Kidney capillary endothelial cell (primary cell): ENCODE data around the gene ATXN7L1.
"Not testable (repeated sequence)": the region's sequence is repeated elsewhere in the genome, so short reads cannot be mapped to it uniquely, and the experiment has no call there.

ENCODE experiments used
- DNase-seq: peaks from one replicate; pipeline ENCODE4 v3.0.0-alpha.2; 2018; ENCODE audit warnings: low spot score

Gene ATXN7L1

DNA sequence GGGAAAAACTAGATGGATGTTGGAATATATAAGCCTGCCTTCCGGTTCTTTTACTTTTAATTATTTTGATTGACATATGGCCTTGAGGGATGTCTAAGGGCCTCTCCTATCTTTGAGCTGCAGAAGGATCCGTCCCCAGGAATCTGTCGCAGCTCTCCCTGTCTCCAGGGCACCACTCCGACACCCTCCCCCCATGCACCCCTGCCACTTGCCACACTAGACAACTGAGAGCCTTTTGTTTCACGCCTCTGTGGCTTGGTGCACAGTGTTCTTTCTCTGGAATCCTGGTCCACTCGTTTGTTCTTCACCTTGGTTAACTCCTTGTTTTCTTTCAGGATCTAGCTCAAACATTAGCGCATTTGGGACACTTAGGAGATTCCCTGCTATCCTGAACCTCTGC is 171.0 kb downstream of the ATXN7L1 start:
- DNase-seq: no peak

DNA sequence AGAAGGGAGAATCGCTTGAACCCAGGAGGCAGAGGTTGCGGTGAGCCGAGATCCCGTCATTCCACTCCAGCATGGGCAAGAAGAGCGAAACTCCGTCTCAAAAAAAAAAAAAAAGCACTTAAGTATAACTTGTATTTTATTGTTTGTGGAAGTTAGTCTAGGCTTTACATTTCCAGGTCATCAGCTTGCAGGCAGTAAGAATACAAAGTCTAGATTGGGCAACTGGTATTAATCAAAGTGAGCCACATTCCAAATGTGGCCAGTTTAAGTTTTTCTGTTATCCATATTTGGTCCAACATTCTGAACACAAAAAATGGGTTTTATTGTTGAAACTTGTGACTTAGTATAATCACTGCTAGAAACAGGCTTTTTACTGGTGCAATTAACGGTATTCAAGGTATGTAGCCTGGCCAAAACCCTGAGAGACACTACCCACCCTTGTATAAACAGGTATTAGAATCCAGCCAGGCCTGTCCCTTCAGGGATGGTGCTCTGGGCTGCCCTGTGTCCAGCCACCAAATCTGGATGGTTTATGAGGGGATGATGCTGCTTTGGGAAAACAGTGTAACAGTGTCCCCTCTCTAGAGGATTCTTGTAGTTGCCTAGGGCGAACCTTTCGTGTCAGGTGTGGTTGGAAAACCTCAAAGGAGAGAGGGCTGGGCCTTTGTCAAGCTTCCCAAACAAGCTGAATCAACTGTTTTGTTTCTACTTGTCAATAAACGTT is 173.0 kb downstream of the ATXN7L1 start:
- no peak for DNase-seq

DNA sequence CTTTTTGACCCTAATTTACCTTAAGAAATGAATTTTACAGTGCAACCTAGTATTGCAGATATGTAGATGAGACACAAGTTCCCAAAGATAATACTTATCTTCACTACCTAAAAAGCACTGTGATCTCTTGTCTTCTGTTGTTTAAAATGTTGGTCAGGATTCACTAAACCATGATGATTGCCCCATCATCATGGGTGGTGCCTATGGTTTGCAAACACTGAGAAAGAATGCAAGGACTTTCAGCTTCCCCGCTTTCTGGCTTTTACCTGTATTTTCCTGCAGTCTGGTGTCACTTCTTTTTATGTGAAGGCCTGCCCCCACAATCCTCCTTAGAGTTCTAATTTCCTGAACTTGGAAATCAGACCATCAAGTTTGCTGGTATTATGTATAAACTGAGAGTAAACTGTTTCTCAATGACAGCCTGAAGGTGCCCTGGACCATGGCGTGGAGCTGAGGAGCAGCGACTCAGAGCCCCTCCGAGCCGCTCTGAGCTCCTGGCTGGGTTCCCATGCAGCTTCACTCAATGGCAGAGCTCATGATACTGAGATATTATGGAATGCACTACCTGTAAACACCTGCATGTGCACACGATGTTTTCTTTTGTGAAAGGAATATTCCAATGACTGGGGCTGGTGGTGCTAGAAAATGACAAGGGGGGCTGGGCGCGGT is 176.7 kb downstream of the ATXN7L1 start:
- no peak for DNase-seq

DNA sequence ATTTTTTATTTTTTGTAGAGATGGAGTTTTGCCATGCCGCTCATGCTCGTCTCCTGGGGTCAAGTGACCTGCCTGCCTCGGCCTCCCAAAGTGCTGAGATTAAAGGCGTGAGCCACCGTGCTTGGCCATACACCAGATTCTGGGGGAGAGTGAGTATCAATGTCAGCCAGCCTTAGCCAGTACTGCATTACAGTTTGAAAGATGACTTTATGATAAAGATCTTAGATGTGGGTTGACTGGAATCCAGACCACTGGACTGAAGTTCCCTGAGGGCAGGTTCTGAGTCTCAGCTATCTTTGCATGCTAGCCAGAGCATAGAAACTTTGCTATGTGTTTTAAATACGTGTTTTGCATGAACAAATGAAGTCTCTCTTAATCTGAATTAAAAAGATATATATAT is 177.9 kb downstream of the ATXN7L1 start:
- DNase-seq: no peak

DNA sequence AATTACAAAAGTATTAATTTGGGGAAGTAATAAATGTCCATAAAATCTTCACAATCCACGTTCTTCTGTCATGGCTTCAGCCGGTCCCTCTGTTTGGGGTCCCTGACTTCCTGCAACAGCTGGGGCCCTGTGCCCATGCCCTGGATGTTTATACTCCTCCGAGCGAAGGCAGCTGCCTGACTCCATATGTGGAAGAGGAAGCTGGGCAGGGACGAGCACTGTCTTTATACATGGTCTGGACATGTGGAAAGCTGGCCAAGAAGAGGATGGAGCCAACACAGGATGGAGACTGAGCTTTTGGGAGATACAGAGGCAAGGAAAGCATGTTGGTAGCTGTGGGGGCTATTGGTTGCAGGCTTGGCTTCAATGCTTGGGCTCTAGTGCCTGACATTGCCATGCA is 178.6 kb downstream of the ATXN7L1 start:
- no peak for DNase-seq

DNA sequence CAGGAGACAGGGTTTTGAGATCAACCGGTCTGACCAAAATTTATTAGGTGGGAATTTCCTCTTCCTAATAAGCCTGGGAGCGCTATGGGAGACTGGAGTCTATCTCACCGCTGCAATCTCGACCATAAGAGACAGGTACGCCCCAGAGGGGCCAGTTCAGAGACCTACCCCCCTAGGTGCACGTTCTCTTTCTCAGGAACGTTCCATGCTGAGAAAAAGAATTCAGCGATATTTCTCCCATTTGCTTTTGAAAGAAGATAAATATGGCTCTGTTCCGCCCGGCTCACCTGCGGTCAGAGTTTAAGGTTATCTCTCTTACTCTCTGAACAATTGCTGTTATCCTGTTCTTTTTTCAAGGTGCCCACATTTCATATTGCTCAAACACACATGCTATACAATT is 179.2 kb downstream of the ATXN7L1 start:
- DNase-seq: not testable (repeated sequence)

DNA sequence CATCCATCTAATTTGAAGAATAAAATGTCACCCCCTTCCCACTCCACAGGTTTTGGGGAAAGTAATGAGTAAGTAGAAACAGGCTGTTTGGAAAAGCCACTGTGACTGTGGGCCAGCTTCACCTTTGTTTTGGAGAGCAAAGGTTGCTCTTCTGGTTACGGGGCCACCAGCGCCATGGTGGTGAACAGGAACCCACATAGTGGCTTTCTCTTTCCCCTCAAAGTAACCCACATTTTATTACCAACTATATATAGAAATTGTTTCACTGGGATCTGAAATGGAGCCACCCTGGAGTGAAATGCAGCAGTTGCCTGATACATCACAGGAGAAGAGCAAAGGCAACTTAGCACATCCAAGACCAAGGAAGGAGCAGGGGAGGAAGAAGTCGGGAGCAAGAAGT is 182.8 kb downstream of the ATXN7L1 start:
- no peak for DNase-seq

DNA sequence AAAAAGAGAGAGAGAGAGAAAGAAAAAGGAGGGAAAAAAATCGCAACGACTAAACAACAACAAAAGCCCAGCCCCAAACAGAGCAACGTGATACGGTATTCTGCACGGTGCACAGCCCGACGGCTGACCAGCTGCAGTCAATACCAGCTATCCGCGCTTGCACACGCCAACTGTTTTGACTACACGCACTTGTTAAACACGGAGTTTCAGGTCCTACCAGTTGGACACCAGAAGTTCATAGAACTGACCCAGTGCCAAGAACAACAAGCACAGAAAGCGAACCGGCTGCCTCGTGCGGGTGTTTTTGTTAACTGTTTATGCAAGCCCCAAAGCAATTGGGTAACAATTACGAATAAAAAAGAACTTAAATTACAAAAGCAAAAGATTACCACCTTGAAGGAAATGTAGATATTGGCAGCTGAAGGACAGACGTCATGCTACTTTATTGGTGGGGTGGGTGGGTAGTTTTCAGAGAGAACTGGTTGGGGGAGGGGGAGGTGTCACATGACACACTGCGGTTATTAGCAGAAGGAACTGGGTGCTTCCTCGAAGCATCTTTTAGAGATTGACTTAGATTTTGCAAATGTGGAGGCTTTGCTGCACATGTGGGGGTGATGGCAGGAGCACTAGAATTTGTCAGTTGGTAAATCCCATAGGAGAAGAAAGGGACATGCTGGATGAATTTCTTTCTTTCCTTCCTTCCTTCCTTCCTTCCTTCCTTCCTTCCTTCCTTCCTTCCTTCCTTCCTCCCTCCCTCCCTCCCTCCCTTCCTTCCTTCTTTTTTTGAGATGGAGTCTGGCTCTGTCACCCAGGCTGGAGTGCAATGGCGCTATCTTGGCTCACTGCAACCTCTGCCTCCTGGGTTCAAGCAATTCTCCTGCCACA is 184.5 kb downstream of the ATXN7L1 start:
- peak; percentile 26 for DNase-seq

DNA sequence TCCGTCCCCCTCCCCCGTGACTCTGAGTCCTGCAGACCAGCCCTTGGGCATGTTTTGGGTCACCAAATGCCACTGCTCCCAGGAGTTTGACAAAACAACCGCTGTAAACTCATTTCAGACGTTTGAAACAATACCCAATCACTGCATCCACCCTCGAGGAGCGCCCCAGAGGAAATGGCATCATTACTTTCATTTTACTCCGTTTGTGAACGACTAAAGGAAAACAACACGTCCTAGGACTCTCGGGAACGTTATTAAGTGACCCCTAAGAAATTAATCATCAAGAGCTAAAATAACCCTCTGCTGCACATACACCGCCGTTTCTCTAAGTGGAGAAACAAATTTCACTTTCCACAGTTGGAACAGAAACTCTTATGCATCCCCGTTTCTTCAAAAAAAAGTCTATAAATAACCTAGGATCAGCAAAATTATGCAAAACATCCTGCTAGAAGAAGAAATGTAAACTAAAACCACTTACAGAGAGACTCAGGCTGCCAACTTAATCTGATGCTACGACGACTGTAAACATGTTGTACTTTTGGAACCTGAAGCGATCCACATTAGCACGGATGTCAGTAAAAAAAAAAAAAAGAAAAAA is 185.2 kb downstream of the ATXN7L1 start:
- peak; percentile 49 for DNase-seq

DNA sequence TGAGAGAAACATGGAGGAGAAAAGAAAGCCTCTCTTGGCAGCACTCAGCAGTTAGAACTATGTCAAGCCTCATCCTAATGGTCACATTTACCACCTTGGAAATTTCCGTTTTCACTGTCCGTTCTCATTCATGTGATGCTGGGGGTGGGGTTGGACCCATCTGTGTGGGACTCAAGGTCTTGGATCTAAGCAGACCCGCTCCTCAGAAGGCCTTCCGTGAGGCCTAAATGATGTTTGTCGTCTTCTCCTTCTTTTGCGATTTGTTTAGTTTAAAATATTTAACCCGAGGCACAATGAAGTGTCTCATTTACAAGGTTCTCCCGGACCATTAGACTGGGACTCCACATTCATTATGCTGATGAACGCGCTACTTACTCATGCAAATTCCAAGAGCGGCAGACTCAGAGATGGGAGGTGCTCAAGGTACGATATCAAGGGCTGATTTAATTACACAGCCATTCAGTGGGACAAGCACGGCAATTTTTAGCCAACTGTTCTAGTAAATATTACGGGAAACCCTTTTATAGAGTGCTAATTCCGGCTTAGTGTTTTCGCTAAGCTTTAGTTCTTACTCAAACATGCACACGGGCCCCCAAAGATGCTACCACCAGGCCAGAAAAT is 186.0 kb downstream of the ATXN7L1 start:
- DNase-seq: no peak

DNA sequence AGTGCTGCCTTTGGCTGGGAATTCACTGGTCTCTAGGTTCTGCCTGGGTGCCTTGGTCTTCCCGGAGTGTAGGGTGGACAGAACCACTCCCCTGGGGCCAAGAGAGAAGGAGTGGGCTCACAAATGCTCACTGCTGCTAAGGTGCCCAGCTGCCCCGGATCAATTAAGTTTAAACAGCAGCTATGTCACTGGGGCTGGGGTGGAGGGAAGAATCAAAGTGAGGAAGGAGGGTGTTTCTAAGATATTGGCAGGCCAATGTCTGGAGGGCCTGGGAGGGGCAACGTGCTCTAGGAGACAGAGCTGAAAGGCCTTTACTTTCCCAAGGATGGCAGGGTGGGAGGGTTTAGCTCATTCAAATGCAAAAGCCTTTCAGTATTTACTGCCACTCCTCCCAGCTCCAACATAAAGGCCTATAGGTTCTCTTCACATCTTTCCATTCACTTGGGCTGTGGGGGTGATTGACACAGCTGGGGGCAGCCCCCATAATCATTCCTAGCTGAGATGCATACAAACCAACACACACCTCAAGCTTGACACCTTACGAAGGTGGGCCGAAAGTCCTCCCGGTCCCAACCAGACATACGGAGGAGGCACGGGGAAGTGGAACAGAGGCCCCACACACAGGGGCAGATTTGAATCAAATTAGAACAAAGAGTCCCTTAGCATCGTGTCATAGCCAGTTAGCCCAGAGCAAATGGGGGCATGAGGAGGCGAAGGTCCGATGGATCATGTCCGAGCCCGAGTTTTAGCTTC is 187.2 kb downstream of the ATXN7L1 start:
- no peak for DNase-seq

DNA sequence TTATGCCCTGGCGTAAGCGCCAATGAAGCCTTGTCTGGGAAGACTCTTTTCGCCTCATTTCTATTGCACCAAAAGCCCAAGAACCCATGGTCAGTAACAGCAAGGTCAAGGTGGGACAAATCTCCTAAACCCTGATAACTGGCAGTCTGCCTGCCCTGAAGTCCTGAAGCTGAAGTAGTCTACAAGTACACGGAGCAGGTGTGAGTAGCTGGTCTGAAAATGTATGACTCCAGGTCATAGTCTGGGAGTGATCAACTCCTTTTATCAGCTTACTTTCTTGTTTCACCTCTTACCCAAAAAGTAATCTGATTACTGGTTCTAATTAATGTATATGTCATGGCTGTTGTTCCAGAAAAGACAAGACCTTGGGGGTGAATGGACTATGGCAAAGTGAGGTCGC is 187.8 kb downstream of the ATXN7L1 start:
- no peak for DNase-seq

DNA sequence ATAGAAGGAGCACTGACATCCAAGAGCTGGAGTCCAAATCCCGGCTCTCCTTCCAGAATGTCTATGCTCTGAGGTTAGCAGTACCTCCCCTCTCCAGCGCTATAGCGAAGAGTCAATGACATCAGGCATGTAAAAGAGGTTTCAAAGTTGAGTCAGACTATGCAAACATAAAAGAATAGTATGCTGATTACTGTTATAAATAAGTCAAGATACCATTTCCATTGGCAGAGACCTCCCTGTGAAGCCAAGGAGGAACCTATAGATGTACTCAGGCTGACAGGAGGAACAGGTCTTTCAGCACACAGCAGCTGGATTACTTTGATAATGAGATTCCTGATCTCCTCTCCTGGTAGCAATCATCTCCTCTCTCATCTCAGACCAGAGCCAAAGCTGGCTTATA is 191.2 kb downstream of the ATXN7L1 start:
- no peak for DNase-seq

DNA sequence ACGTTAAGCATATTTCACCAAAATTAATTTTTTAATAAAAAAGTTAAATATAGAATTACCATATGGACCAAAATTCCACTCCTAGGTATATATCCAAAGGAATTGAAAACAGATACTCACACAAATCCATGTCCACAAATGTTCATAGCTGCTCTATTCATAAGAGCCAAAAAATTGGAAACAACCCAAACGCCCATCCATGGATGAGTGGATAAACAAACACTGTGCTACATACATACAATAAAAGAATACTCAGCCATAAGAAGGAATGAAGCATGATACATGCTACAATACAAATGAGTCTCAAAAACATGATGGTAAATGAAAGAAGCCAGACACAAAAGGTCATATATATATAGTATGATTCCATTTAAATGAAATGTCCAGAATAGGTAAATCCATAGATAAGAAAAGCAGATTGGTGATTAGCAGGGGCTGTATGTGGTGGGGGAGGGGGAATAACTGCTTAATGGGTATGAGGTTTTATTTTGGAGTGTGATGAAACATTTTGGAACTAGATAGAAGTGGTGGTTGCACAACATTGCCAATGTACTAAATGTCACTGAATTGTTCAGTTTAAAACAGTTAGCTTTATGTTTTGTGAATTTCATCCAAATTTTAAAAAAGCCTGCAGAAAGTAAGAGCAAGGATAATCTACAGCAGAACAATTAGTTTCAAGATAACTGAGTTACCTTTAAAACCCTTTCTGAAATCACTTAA is 193.9 kb downstream of the ATXN7L1 start:
- DNase-seq: no peak

DNA sequence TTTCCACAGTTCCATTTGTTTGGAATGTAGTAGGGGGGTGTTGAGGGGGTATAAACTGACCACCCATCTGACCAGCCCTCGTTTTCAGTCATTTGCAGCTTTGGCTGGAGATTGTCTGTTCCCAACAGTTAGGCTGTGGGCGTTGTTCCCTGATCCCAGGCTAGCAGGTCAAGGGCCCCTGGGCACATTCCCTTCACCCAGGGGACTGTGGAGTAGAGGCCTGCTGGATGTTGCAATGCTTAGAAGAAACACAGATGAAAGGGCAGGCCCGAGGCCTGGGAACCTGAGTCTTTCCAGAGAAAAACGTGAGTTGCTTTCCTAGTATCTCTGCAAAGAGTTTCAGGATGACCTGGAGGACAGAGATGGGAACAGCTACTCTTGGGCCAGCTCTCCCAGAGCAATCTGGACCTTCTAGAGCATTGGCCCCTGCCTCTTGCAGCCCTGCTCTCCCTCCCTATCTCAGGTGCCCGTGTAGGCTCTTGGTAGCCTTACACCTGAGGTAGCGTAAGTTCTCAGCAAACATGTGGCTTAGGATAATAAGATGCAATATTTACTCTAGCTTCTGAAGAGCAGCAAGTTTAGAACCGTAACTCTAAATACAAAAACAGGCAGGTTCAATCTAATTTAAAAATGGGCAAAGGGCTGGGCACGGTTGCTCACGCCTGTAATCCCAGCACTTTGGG is 195.8 kb downstream of the ATXN7L1 start:
- DNase-seq: no peak

DNA sequence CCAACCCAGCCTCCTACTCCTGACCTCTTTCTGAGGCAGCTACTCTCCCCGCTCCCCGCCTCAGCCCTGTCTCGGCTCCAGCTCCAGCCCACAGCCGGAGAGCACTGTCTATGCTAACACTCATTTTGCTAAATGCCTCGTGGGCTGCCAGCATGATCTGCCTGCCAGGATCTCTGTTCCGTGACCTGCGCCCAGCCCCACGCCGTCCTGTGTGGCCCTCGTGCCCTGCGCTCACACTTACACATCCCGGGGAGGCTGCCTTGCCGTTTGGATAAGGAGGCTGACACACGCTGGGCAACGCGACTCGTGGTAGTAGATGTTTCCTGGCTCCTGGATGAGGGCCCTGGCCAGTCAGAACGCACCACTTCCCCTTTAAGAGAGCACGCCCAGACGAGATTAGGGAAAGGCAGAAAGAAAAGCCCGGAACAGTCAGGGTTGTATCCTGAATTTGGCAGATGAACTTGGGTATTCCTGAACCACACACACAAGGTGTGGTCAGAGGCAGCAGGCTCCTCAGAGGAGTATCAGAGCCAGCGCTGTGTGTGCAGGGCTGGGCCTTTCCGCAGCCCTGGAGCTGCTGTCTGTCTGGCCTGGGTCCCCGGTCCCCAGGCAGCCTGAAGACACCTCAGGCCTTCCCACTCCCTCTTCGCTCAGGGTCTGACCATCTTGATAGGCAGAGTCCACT is 197.4 kb downstream of the ATXN7L1 start:
- DNase-seq: no peak

DNA sequence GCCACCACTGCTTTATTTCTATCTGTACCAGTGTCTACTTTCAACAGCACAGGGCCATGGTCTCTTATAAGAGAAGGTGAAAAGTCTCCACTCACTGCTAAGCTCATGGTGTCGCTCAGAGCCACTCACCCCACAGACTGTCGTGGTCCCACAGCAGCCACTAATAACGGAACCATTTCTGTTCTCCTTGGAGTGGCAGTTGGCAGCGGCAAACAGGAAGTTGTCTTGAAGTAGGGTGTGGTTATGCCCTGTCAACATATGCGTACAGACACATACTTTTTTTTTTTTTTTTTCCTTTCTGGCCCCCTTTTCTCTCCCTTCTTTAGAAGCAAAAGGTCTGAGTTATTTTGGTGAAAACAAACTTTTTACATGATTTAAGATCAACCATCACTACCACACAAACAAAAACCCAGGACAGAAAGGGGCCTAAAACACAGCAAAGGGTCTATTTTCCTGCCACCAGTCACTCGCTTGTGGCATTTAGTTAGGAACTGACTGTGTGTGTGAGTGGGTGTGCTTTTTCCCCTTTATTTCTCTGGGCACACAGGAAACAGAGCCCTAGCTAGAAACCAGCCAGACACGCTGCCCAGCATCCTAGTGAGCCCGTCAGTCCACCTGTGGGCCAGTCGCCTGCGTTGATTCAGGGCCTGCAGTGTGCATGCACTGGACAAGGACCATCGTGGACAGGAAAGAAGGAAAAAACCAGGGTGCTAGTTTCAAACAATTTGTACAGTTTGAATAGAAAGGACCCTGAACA is 198.4 kb downstream of the ATXN7L1 start:
- DNase-seq: no peak

DNA sequence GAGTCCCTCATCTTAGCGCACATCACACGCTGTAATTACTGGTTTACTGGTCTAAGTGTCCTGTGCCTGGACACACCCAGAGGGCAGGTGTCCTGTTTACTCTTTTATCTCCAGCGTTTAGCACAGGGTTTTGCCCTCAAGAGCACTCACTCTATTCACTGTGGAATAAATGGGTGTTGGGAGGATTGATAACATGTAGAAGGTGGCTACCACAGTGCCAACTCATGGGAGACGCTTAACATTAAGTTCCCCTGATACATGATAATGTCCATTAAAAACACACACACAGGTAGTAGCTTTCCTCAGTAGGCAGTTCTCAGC is 199.0 kb downstream of the ATXN7L1 start:
- no peak for DNase-seq

DNA sequence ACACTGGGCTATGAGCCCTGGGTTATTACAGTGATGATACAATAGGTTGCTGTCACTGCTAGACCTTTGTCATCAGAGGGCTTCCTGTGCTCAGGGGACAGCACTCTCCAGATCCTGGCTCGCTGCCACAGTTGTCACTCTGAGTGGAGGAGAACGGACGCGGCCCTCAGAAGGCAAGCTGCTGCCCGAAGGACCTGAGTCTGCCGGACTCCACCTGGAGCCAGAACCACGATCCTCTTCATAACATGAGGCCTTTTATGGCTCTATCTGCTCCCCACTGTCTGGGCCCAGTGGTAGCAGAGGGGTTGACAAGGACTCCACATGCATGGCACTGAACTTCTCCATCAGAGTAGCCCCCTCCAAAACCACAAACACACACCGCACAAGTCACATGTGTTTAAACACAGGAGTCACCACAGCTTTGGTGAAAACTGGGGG is 200.4 kb downstream of the ATXN7L1 start:
- DNase-seq: no peak
